Neural progenitor cell (in vitro differentiated cells): ENCODE measurements around the gene KRT37. TPM values are rescaled to one million over a fixed set of nuclear protein-coding genes. Genes with fewer than 3 reads are reported as not detected.

Experiments used
- DNase-seq: peaks from one replicate; pipeline ENCODE4 v3.0.0-alpha.2; 2016; ENCODE audit warnings: low spot score
- H2AFZ ChIP-seq: fragments of 200-600 bp; sonication (generic); replicated peaks from 2 replicates; pipeline ENCODE4 v1.6.1; 2016; ENCODE audit warnings: antibody characterized with exemption
- H3F3A ChIP-seq: fragments of 200-600 bp; sonication (generic); 2 replicates; pipeline ENCODE4 v1.6.1; 2016; ENCODE audit warnings: antibody characterized with exemption, low read depth
- H3K27ac ChIP-seq: fragments of 200-600 bp; sonication (generic); 2 replicates; pipeline ENCODE4 v1.5.1; 2016; ENCODE audit warnings: mild to moderate bottlenecking
- H3K27me3 ChIP-seq: fragments of 200-600 bp; sonication (generic); 2 replicates; pipeline ENCODE4 v1.6.1; 2016; ENCODE audit warnings: mild to moderate bottlenecking, moderate library complexity
- H3K36me3 ChIP-seq: fragments of 200-600 bp; sonication (generic); 2 replicates; pipeline ENCODE4 v1.5.1; 2016
- H3K4me1 ChIP-seq: fragments of 200-600 bp; sonication (generic); 2 replicates; pipeline ENCODE4 v1.6.1; 2016; ENCODE audit warnings: mixed run types
- H3K4me2 ChIP-seq: fragments of 200-600 bp; sonication (generic); 2 replicates; pipeline ENCODE4 v1.6.1; 2016
- H3K4me3 ChIP-seq: fragments of 200-600 bp; sonication (generic); 2 replicates; pipeline ENCODE4 v1.5.1; 2016
- H3K79me2 ChIP-seq: fragments of 200-600 bp; sonication (generic); 2 replicates; pipeline ENCODE4 v1.6.1; 2016; ENCODE audit warnings: low read depth
- H3K9ac ChIP-seq: fragments of 200-600 bp; sonication (generic); 2 replicates; pipeline ENCODE4 v1.6.1; 2016
- H3K9me3 ChIP-seq: fragments of 200-600 bp; sonication (generic); 2 replicates; pipeline ENCODE4 v1.5.1; 2016; ENCODE audit warnings: low read depth
- H4K20me1 ChIP-seq: fragments of 200-600 bp; sonication (generic); 2 replicates; pipeline ENCODE4 v1.6.1; 2016; ENCODE audit warnings: low read depth
- H3K27ac Mint-ChIP-seq: 3 replicates; pipeline ENCODE4 v1.8.0; 2021; ENCODE audit warnings: mixed read lengths
- H3K27me3 Mint-ChIP-seq: 2 replicates; pipeline ENCODE4 v1.8.0; 2022; ENCODE audit warnings: low read depth, mild to moderate bottlenecking, inconsistent platforms, moderate library complexity, mixed read lengths; ENCODE audit not compliant: insufficient read depth
- H3K36me3 Mint-ChIP-seq: 3 replicates; pipeline ENCODE4 v1.8.0; 2021; ENCODE audit warnings: mixed read lengths
- H3K4me1 Mint-ChIP-seq: 3 replicates; pipeline ENCODE4 v1.8.0; 2021; ENCODE audit warnings: mixed read lengths
- H3K4me3 Mint-ChIP-seq: 3 replicates; pipeline ENCODE4 v1.8.0; 2021; ENCODE audit warnings: mild to moderate bottlenecking, moderate library complexity, mixed read lengths
- H3K9me3 Mint-ChIP-seq: 3 replicates; pipeline ENCODE4 v1.8.0; 2020; ENCODE audit warnings: mixed read lengths
- CTCF ChIP-seq: fragments of 200-600 bp; sonication (generic); IDR thresholded peaks from 2 replicates; pipeline ENCODE4 v1.5.1; 2017; ENCODE audit warnings: antibody characterized with exemption, mild to moderate bottlenecking
- EZH2 ChIP-seq: fragments of 200-600 bp; sonication (generic); IDR thresholded peaks from 2 replicates; pipeline ENCODE4 v1.6.1; 2017; ENCODE audit warnings: antibody characterized with exemption, mild to moderate bottlenecking, moderate library complexity
- EZH2phosphoT487 ChIP-seq: fragments of 200-600 bp; sonication (generic); IDR thresholded peaks from 2 replicates; pipeline ENCODE4 v1.6.1; 2017; ENCODE audit warnings: antibody characterized with exemption
- total RNA-seq: library from RNA; depleted of rRNA; stranded (reverse); fragments of >200 nt; gene quantifications from 2 replicates; pipeline ENCODE4 v1.2.3, GENCODE V29; 2015; ENCODE audit warnings: low replicate concordance

The KRT37 gene
- total RNA-seq, 1 donor from 2014 or later = not detected

- no peak overlapping the region for H3K9ac ChIP-seq
- Mint-ChIP-seq H3K36me3 (no peaks in the 10 kb centered on the region), H3K27me3 (no peaks in the 10 kb centered on the region), H3K4me3 (no peak overlapping the region), H3K9me3 (no peaks in the 10 kb centered on the region), H3K4me1 (no peaks in the 10 kb centered on the region), H3K27ac (no peak overlapping the region)
- no peak overlapping the region for H3K27ac ChIP-seq
- no peak overlapping the region for H2AFZ ChIP-seq
- H3K4me2 ChIP-seq = no peak overlapping the region
- H3K36me3 ChIP-seq = no peaks in the 10 kb centered on the region
- H3F3A ChIP-seq = no peaks in the 10 kb centered on the region
- no peaks in the 10 kb centered on the region for H4K20me1 ChIP-seq
- no peaks in the 10 kb centered on the region for H3K27me3 ChIP-seq
- H3K9me3 ChIP-seq = no peaks in the 10 kb centered on the region
- no peak overlapping the region for H3K4me3 ChIP-seq
- TF ChIP-seq EZH2phosphoT487 = no peak
- no peak for TF ChIP-seq EZH2
- TF ChIP-seq CTCF = no peak
- DNase-seq = peak; percentile 21
- H3K4me1 ChIP-seq = peaks cover 3% of the 10 kb centered on the region
- H3K79me2 ChIP-seq = no peaks in the 10 kb centered on the region
Observed at GRCh38 chr17:41413353-41413957, 10.9 kb downstream of the KRT37 start.

DNA sequence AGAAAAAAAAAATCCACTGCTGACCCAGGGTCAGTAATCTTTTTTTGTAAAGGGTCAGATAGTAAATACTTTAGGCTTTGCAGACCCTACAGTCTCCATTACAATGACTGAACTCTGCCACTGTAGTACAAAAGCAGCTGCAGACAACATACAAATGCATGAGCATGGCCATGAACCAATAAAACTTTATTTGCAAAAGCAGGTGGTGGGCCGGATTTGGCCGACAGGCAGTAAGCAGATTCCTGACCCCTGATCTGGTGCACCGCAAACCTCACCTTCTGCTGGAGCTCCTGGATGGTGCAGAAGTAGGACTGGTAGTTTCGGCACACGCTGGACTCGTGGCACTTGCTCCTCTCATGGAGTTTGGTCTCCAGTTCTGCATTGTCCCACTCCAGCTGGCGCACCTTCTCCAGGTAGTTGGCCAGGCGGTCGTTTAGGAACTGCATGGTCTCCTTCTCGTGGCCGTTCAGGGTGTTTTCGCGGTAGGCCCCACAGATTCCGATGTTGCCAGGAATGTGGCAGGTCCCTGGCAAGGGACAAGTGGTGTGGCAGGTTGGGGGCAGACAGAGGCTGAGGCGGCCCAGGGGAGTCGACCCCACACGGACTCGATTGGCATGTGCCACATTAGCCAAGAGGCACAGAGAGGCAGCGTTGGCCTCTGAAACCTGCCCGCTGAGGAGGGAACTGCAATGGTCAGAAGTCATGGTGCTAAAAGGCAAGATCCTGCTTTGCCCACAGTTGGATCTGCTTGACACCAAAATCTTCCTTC, 13.1 kb downstream of the KRT37 start:
- Histone ChIP-seq H3K27me3 (no peaks in the 10 kb centered on the region), H3K27ac (no peak overlapping the region), H3K79me2 (no peaks in the 10 kb centered on the region), H3K4me2 (no peak overlapping the region), H3K4me1 (peaks cover 3% of the 10 kb centered on the region), H4K20me1 (no peaks in the 10 kb centered on the region), H3K9ac (no peak overlapping the region), H3K4me3 (no peak overlapping the region), H3K9me3 (no peaks in the 10 kb centered on the region), H3F3A (no peaks in the 10 kb centered on the region), H2AFZ (no peak overlapping the region), H3K36me3 (no peaks in the 10 kb centered on the region)
- H3K36me3 Mint-ChIP-seq = no peaks in the 10 kb centered on the region
- no peak for DNase-seq
- no peaks in the 10 kb centered on the region for H3K27me3 Mint-ChIP-seq
- no peak overlapping the region for H3K27ac Mint-ChIP-seq
- TF ChIP-seq CTCF (no peak), EZH2phosphoT487 (no peak)
- H3K4me1 Mint-ChIP-seq = no peaks in the 10 kb centered on the region
- no peaks in the 10 kb centered on the region for H3K9me3 Mint-ChIP-seq
- no peak overlapping the region for H3K4me3 Mint-ChIP-seq

DNA sequence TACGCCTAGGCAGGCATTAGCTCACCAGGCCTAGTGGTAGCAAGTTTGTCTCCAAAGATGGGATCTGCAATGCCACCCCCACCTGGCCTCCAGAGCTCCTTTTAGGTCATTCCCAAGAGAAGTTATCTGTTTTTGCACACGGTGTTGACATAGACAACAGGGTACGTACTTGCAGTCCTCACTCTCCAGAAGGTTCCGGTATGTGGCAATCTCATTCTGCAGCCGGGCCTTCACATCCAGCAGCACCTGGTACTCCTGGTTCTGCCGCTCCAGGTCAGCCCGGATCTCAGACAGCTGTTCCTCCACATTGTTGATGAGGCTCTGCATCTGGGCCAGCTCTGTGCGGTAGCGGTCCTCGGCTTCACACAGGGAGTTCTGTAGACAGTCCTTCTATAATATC, 17.2 kb downstream of the KRT37 start:
- DNase-seq = no peak
- no peaks in the 10 kb centered on the region for H3K36me3 ChIP-seq
- H3K4me1 ChIP-seq = peaks cover 3% of the 10 kb centered on the region
- no peaks in the 10 kb centered on the region for H3K9me3 ChIP-seq
- H4K20me1 ChIP-seq = no peaks in the 10 kb centered on the region
- no peak overlapping the region for H3K4me3 Mint-ChIP-seq
- H3K27me3 ChIP-seq = no peaks in the 10 kb centered on the region
- H3K4me2 ChIP-seq = no peak overlapping the region
- no peaks in the 10 kb centered on the region for H3K79me2 ChIP-seq
- H3K4me3 ChIP-seq = no peak overlapping the region
- TF ChIP-seq CTCF = no peak
- TF ChIP-seq EZH2 = no peak
- TF ChIP-seq EZH2phosphoT487 = no peak
- H3K4me1 Mint-ChIP-seq = peaks cover 8% of the 10 kb centered on the region
- H3K27ac Mint-ChIP-seq = no peak overlapping the region
- no peaks in the 10 kb centered on the region for H3K9me3 Mint-ChIP-seq
- H3K27me3 Mint-ChIP-seq = peaks cover 4% of the 10 kb centered on the region
- H2AFZ ChIP-seq = no peak overlapping the region
- H3K9ac ChIP-seq = no peak overlapping the region
- H3K36me3 Mint-ChIP-seq = no peaks in the 10 kb centered on the region
- H3K27ac ChIP-seq = no peak overlapping the region
- H3F3A ChIP-seq = no peaks in the 10 kb centered on the region
